GM19452 (cell line): ENCODE measurements around the gene NAPSA.
"Not testable (repeated sequence)": the region's sequence is repeated elsewhere in the genome, so short reads cannot be mapped to it uniquely, and the experiment has no call there.

Experiments used
- ATAC-seq: cut with Tn5 transposase; IDR thresholded peaks from one replicate; pipeline ENCODE4 v1.9.1; 2021; ENCODE audit not compliant: unreplicated experiment

The NAPSA gene

GRCh38 chr19:50361290-50362029 lies 4.0 kb downstream of the NAPSA start:
- no peak for ATAC-seq

- ATAC-seq, result no peak
These were observed 6.1 kb downstream of the NAPSA start for GRCh38 chr19:50359328-50359818.

- ATAC-seq, result no peak
These were observed 6.7 kb downstream of the NAPSA start for GRCh38 chr19:50358483-50359327.

- no peak for ATAC-seq
These were observed 8.0 kb downstream of the NAPSA start for GRCh38 chr19:50357178-50358100.

- no peak for ATAC-seq
These were observed 8.7 kb downstream of the NAPSA start for GRCh38 chr19:50356691-50357177.

GRCh38 chr19:50353487-50353880 lies 12.0 kb downstream of the NAPSA start:
- ATAC-seq, result not testable (repeated sequence)

- no peak for ATAC-seq
These were observed 13.2 kb downstream of the NAPSA start for GRCh38 chr19:50352242-50352641.

- ATAC-seq, result no peak
These were observed 16.0 kb downstream of the NAPSA start for GRCh38 chr19:50349277-50350057.

GRCh38 chr19:50347089-50347581 lies 18.3 kb downstream of the NAPSA start:
- ATAC-seq, result not testable (repeated sequence)

GRCh38 chr19:50344661-50345318 lies 20.6 kb downstream of the NAPSA start:
- ATAC-seq, result no peak

- no peak for ATAC-seq
These were observed 24.3 kb downstream of the NAPSA start for GRCh38 chr19:50341091-50341564.

GRCh38 chr19:50340331-50340730 lies 25.1 kb downstream of the NAPSA start:
- no peak for ATAC-seq

GRCh38 chr19:50337031-50337430 lies 28.4 kb downstream of the NAPSA start:
- not testable (repeated sequence) for ATAC-seq

- ATAC-seq, result no peak
These were observed 30.6 kb downstream of the NAPSA start for GRCh38 chr19:50334741-50335421.

GRCh38 chr19:50333737-50334617 lies 31.5 kb downstream of the NAPSA start:
- ATAC-seq, result peak; percentile 34

- ATAC-seq, result peak; percentile 47
These were observed 32.2 kb downstream of the NAPSA start for GRCh38 chr19:50333235-50333736.
